ENCODE measurements around the gene HIBCH.

DNA sequence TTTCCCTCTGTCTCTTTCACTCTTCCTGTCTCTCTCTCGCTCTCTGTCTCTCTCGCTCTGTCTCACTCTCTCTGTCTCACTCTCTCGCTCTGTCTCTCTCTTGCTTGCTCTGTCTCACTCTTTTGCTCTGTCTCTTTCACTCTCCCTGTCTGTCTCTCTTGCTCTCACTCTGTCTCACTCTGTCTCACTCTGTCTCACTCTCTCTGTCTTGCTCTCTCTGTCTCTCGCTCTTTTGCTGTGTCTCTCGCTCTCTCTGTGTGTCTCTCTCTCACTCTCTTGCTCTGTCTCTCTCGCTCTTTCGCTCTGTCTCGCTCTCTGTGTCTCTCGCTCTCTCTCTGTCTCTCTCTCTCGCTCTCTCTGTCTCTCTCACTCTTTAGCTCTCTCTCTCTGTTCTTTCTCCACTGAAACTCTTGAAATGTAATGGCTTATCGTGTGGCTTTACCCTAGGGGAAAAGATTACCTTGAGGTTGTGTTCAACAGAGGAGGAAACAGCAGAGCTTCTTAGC is 46.7 kb upstream of the HIBCH start:
- TF ChIP-seq, protein P1, sequence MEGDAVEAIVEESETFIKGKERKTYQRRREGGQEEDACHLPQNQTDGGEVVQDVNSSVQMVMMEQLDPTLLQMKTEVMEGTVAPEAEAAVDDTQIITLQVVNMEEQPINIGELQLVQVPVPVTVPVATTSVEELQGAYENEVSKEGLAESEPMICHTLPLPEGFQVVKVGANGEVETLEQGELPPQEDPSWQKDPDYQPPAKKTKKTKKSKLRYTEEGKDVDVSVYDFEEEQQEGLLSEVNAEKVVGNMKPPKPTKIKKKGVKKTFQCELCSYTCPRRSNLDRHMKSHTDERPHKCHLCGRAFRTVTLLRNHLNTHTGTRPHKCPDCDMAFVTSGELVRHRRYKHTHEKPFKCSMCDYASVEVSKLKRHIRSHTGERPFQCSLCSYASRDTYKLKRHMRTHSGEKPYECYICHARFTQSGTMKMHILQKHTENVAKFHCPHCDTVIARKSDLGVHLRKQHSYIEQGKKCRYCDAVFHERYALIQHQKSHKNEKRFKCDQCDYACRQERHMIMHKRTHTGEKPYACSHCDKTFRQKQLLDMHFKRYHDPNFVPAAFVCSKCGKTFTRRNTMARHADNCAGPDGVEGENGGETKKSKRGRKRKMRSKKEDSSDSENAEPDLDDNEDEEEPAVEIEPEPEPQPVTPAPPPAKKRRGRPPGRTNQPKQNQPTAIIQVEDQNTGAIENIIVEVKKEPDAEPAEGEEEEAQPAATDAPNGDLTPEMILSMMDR (IDR thresholded peaks at IDR 0.05): no peak
- no peak for TF ChIP-seq EZH2phosphoT487 (IDR thresholded peaks at IDR 0.05)
